ENCODE results near the gene MRPL52. TPM values are rescaled to one million over a fixed set of nuclear protein-coding genes. Genes with fewer than 3 reads are reported as not detected.
A peak's percentile ranks its signal among the peaks of the same experiment; 100 is the strongest.

MRPL52 gene
- total and polyA plus RNA-seq, 2 of the 13 experiments (the other 11 are each of a cell fraction or from before 2014, with no cell fraction given), result 118 to 329 TPM

GRCh38 chr14:22807432-22808087 lies 22.1 kb upstream of the MRPL52 start (continued):
- TF ChIP-seq FUBP1 (CRISPR knock-in tag; IDR thresholded peaks at IDR 0.05; ENCODE audit: borderline replicate concordance) (no peak), ZNF557 (CRISPR knock-in tag; IDR thresholded peaks at IDR 0.05) (no peak), KAT2B (IDR thresholded peaks at IDR 0.05; ENCODE audit: borderline replicate concordance, low read depth, low read length) (no peak), GATA4 (IDR thresholded peaks at IDR 0.05; ENCODE audit: borderline replicate concordance, low read depth) (0 out of 2 replicates have a peak, but pooled peaks have one; percentile 62), ZNF367 (CRISPR knock-in tag; IDR thresholded peaks at IDR 0.05; ENCODE audit: borderline replicate concordance) (no peak), ARHGAP35 (CRISPR knock-in tag; IDR thresholded peaks at IDR 0.05; ENCODE audit: borderline replicate concordance) (no peak), GPBP1L1 (CRISPR knock-in tag; IDR thresholded peaks at IDR 0.05) (no peak), REST (IDR thresholded peaks at IDR 0.05; ENCODE audit: borderline replicate concordance in 1 of 2, low read depth in 1 of 2, low read length in 2 of 2) (0 out of 4 replicates have a peak, but pooled peaks of 1 of the 2 experiments have one; percentile 19), TFE3 (CRISPR knock-in tag; IDR thresholded peaks at IDR 0.05) (no peak), SKI (IDR thresholded peaks at IDR 0.05; ENCODE audit: partially characterized antibody) (no peak), ASH2L (IDR thresholded peaks at IDR 0.05; ENCODE audit: insufficient read length, low read depth, low read length) (peak; percentile 28), ZNF260 (CRISPR knock-in tag; IDR thresholded peaks at IDR 0.05; ENCODE audit: borderline replicate concordance, low read depth) (no peak), ZNF576 (CRISPR knock-in tag; IDR thresholded peaks at IDR 0.05) (no peak), HOXA3 (CRISPR knock-in tag; IDR thresholded peaks at IDR 0.05) (peak; percentile 56; the same call in 1 of the 2 replicates), ETV6 (CRISPR knock-in tag; conservative IDR thresholded peaks at IDR 0.05) (no peak), CBX5 (CRISPR knock-in tag; IDR thresholded peaks at IDR 0.05; ENCODE audit: borderline replicate concordance) (no peak), HDAC2 (CRISPR knock-in tag; IDR thresholded peaks at IDR 0.05) (peak; percentile 74; the same call in 1 of the 2 replicates), ZBTB1 (CRISPR knock-in tag; IDR thresholded peaks at IDR 0.05; ENCODE audit: borderline replicate concordance) (no peak), MXI1 (IDR thresholded peaks at IDR 0.05; ENCODE audit: borderline replicate concordance, low read depth, low read length) (no peak), NFYB (CRISPR knock-in tag; IDR thresholded peaks at IDR 0.05) (0 out of 2 replicates have a peak, but pooled peaks have one; percentile 12)

Measured in HepG2 (cell line).